Right hindlimb (tissue), 1 donor: ENCODE results near the gene CLEC7A.
A peak's percentile ranks its signal among the peaks of the same experiment; 100 is the strongest.

Source experiments
- DNase-seq: peaks from one replicate; pipeline ENCODE4 v3.0.0-alpha.2; 2018

The CLEC7A gene

GRCh38 chr12:10130042-10130441 lies at the start of gene CLEC7A:
TSS of gene CLEC7A (minus strand) at chr12:10130199. CDS start at chr12:10130082, 117 bp downstream.
- no peak for DNase-seq

- no peak for DNase-seq
Measured at GRCh38 chr12:10179776-10180181, 49.8 kb upstream of the CLEC7A start.

GRCh38 chr12:10178821-10179220 lies 48.8 kb upstream of the CLEC7A start, which contains the start of gene TMEM52B:
TSS of gene TMEM52B (plus strand) at chr12:10179032. CDS start at chr12:10179575, 543 bp downstream.
- DNase-seq, result no peak

- DNase-seq, result no peak
Measured at GRCh38 chr12:10175846-10176636, 46.0 kb upstream of the CLEC7A start.

- no peak for DNase-seq
Measured at GRCh38 chr12:10174986-10175614, 45.1 kb upstream of the CLEC7A start.

- DNase-seq, result no peak
Measured at GRCh38 chr12:10171973-10172728, 42.2 kb upstream of the CLEC7A start, which contains the start of gene OLR1. TSS of gene OLR1 (minus strand) at chr12:10172132. CDS start at chr12:10172077, 55 bp downstream.

- DNase-seq, result no peak
Measured at GRCh38 chr12:10170216-10170615, 40.2 kb upstream of the CLEC7A start.

- DNase-seq, result no peak
Measured at GRCh38 chr12:10169104-10169503, 39.1 kb upstream of the CLEC7A start.

- DNase-seq, result no peak
Measured at GRCh38 chr12:10167599-10167998, 37.6 kb upstream of the CLEC7A start.

- no peak for DNase-seq
Measured at GRCh38 chr12:10165421-10165820, 35.4 kb upstream of the CLEC7A start.

- no peak for DNase-seq
Measured at GRCh38 chr12:10163084-10163483, 33.1 kb upstream of the CLEC7A start.

- DNase-seq, result no peak
Measured at GRCh38 chr12:10160617-10161385, 30.8 kb upstream of the CLEC7A start.

- DNase-seq, result no peak
Measured at GRCh38 chr12:10159280-10159679, 29.3 kb upstream of the CLEC7A start.

GRCh38 chr12:10158406-10158805 lies 28.4 kb upstream of the CLEC7A start:
- DNase-seq, result no peak

- DNase-seq, result no peak
Measured at GRCh38 chr12:10155966-10156365, 26.0 kb upstream of the CLEC7A start.

GRCh38 chr12:10154145-10154496 lies 24.1 kb upstream of the CLEC7A start:
- DNase-seq, result no peak

- peak; percentile 79 for DNase-seq
Measured at GRCh38 chr12:10153271-10154144, 23.5 kb upstream of the CLEC7A start.

GRCh38 chr12:10151621-10152020 lies 21.6 kb upstream of the CLEC7A start:
- DNase-seq, result no peak

GRCh38 chr12:10147714-10148403 lies 17.9 kb upstream of the CLEC7A start:
- DNase-seq, result no peak

GRCh38 chr12:10142976-10143589 lies 13.1 kb upstream of the CLEC7A start:
- DNase-seq, result no peak

- peak; percentile 45 for DNase-seq
Measured at GRCh38 chr12:10140001-10140400, 10.0 kb upstream of the CLEC7A start.
